Measurements from ENCODE around the gene ADK. TPM values are rescaled to one million over a fixed set of nuclear protein-coding genes. Genes with fewer than 3 reads are reported as not detected.

ADK gene
- total and polyA plus RNA-seq, 2 experiments from 2014 or later = 46.7 to 53.7 TPM

DNA sequence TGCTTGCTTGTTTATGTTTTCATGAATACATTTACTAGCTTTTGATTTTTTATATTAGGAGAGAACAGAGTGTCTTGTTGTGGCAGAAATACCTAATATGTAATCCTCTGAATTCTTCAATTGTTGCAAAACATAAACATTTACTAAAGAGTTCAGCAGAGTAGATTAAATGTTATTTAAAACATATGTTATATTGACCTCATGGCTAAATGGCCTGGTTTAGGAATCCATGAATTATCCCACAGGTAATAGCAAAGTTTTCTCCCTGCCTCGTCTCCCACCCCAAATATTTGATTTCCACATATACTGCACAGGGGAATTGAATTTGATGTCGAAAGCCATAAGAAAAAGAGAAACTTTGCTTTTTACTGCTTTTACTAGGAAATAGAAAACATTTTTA is 111.8 kb downstream of the ADK start:
- no peak for DNase-seq (ENCODE audit: low spot score)
- H3K36me3 ChIP-seq (replicated peaks; ENCODE audit: insufficient read depth, low read depth) = no peaks in the 10 kb centered on the region
- H3K9me3 ChIP-seq (ENCODE audit: low read depth) = no peaks in the 10 kb centered on the region
- H3K4me3 ChIP-seq = no peak overlapping the region
- H3K4me1 ChIP-seq (ENCODE audit: insufficient read depth) = no peaks in the 10 kb centered on the region
- H3K27ac ChIP-seq = no peak overlapping the region
- H3K9me2 ChIP-seq (replicated peaks; ENCODE audit: insufficient read depth) = no peaks in the 10 kb centered on the region
- H2AFZ ChIP-seq = no peak overlapping the region
- no peaks in the 10 kb centered on the region for H4K20me1 ChIP-seq (ENCODE audit: insufficient read depth, poor library complexity, severe bottlenecking)
- no peak overlapping the region for H3K4me2 ChIP-seq
- 70% methylated on average over 2 of the region's 2 CpGs for WGBS (ENCODE audit: low lambda C conversion rate, missing lambda C conversion rate)
- TF ChIP-seq EZH2 (IDR thresholded peaks at IDR 0.05; ENCODE audit: borderline replicate concordance) (no peak), EZH2phosphoT487 (IDR thresholded peaks at IDR 0.05; ENCODE audit: low read depth, severe bottlenecking, unreplicated experiment) (no peak)
- TF ChIP-seq, protein P1, sequence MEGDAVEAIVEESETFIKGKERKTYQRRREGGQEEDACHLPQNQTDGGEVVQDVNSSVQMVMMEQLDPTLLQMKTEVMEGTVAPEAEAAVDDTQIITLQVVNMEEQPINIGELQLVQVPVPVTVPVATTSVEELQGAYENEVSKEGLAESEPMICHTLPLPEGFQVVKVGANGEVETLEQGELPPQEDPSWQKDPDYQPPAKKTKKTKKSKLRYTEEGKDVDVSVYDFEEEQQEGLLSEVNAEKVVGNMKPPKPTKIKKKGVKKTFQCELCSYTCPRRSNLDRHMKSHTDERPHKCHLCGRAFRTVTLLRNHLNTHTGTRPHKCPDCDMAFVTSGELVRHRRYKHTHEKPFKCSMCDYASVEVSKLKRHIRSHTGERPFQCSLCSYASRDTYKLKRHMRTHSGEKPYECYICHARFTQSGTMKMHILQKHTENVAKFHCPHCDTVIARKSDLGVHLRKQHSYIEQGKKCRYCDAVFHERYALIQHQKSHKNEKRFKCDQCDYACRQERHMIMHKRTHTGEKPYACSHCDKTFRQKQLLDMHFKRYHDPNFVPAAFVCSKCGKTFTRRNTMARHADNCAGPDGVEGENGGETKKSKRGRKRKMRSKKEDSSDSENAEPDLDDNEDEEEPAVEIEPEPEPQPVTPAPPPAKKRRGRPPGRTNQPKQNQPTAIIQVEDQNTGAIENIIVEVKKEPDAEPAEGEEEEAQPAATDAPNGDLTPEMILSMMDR (IDR thresholded peaks at IDR 0.05; ENCODE audit: poor library complexity) = no peak
- H3K27me3 ChIP-seq = no peaks in the 10 kb centered on the region
- H3K79me2 ChIP-seq = peaks cover 2% of the 10 kb centered on the region

DNA sequence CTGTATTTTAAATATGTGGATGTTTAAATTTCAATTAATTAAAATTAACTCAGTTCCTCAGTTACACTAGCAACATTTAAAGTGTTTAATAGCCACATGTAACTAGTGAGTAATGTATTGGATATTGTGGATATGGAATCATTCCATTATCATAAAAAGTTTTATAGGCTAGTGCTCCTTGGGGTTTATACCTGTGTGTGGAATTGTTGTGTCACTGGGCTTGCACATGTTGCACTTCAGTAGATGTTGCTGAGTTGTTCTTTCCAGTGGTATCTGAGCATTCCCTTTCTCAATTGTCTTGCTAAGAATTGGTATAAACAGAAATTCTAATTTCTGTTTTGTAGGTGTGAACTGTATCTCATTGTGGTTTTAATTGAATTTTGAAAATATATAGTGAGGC is 113.0 kb downstream of the ADK start:
- Histone ChIP-seq H3K79me2 (peaks cover 5% of the 10 kb centered on the region), H3K36me3 (replicated peaks; ENCODE audit: insufficient read depth, low read depth) (no peaks in the 10 kb centered on the region), H3K27ac (no peak overlapping the region), H4K20me1 (ENCODE audit: insufficient read depth, poor library complexity, severe bottlenecking) (no peaks in the 10 kb centered on the region), H3K9me3 (ENCODE audit: low read depth) (no peaks in the 10 kb centered on the region), H3K4me2 (no peak overlapping the region), H3K27me3 (no peaks in the 10 kb centered on the region), H3K4me1 (ENCODE audit: insufficient read depth) (no peaks in the 10 kb centered on the region), H3K9me2 (replicated peaks; ENCODE audit: insufficient read depth) (no peaks in the 10 kb centered on the region), H3K4me3 (no peak overlapping the region), H2AFZ (no peak overlapping the region)
- TF ChIP-seq EZH2 (IDR thresholded peaks at IDR 0.05; ENCODE audit: borderline replicate concordance) (no peak), EZH2phosphoT487 (IDR thresholded peaks at IDR 0.05; ENCODE audit: low read depth, severe bottlenecking, unreplicated experiment) (no peak)
- TF ChIP-seq, protein P1 (IDR thresholded peaks at IDR 0.05; ENCODE audit: poor library complexity) = no peak
- no peak for DNase-seq (ENCODE audit: low spot score)

DNA sequence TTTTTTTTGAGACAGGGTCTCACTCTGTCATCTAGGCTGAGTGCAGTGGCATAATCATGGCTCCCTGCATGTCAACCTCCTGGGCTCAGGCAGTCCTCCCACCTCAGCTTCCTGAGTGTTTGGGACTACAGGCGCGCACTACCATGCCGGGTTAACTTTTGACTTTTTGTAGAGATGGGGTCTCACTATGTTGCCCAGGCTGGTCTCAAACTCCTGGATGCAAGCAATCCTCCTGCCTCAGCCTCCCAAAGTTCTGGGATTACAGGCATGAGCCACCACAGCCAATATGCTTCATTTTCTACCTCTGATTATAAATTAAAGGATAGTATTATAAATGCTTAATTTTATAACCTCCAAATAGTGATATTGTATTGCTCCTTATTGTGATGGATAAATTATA is 121.3 kb downstream of the ADK start:
- Histone ChIP-seq H4K20me1 (ENCODE audit: insufficient read depth, poor library complexity, severe bottlenecking) (no peaks in the 10 kb centered on the region), H3K9me3 (ENCODE audit: low read depth) (no peaks in the 10 kb centered on the region), H3K9me2 (replicated peaks; ENCODE audit: insufficient read depth) (no peaks in the 10 kb centered on the region), H3K27me3 (no peaks in the 10 kb centered on the region), H3K36me3 (replicated peaks; ENCODE audit: insufficient read depth, low read depth) (no peaks in the 10 kb centered on the region), H3K4me3 (no peak overlapping the region), H3K4me1 (ENCODE audit: insufficient read depth) (no peaks in the 10 kb centered on the region), H3K79me2 (peaks cover 5% of the 10 kb centered on the region), H3K27ac (no peak overlapping the region), H3K4me2 (no peak overlapping the region), H2AFZ (no peak overlapping the region)
- DNase-seq (ENCODE audit: low spot score) = no peak
- 98% methylated on average over 3 of the region's 3 CpGs for WGBS (ENCODE audit: low lambda C conversion rate, missing lambda C conversion rate)
- TF ChIP-seq, protein P1 (IDR thresholded peaks at IDR 0.05; ENCODE audit: poor library complexity) = no peak
- TF ChIP-seq EZH2phosphoT487 (IDR thresholded peaks at IDR 0.05; ENCODE audit: low read depth, severe bottlenecking, unreplicated experiment) (no peak), EZH2 (IDR thresholded peaks at IDR 0.05; ENCODE audit: borderline replicate concordance) (no peak)

DNA sequence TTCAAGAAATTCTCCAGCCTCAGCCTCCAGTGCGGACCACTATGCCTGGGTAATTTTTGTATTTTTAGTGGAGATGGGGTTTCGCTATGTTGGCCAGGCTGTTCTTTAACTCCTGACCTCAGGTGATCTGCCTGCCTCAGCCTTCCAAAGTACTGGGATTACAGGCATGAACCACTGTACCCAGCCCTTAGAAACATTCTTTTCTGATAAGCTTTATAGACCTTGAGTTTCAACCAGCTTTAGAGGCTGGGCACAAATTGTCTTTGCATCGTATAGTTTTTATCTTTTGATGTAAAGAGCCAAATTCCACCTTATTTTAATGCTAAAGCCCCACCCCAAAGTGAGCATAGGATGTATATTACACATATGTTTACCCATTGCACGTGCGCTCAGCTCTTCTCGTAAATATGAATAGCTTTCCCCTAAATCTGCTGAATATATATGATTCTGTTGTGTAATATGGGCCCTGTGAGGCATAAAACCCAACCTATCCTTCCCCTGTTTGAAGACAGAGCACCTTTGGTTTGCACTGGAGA is 124.8 kb downstream of the ADK start:
- Histone ChIP-seq H3K36me3 (replicated peaks; ENCODE audit: insufficient read depth, low read depth) (no peaks in the 10 kb centered on the region), H3K79me2 (peaks cover 21% of the 10 kb centered on the region), H3K4me1 (ENCODE audit: insufficient read depth) (no peaks in the 10 kb centered on the region), H3K4me2 (no peak overlapping the region), H3K27me3 (no peaks in the 10 kb centered on the region), H3K27ac (peak overlapping the region; percentile 18), H4K20me1 (ENCODE audit: insufficient read depth, poor library complexity, severe bottlenecking) (no peaks in the 10 kb centered on the region), H3K9me2 (replicated peaks; ENCODE audit: insufficient read depth) (no peaks in the 10 kb centered on the region), H2AFZ (no peak overlapping the region), H3K4me3 (no peak overlapping the region), H3K9me3 (ENCODE audit: low read depth) (no peaks in the 10 kb centered on the region)
- DNase-seq (ENCODE audit: low spot score) = no peak
- TF ChIP-seq EZH2phosphoT487 (IDR thresholded peaks at IDR 0.05; ENCODE audit: low read depth, severe bottlenecking, unreplicated experiment) (no peak), EZH2 (IDR thresholded peaks at IDR 0.05; ENCODE audit: borderline replicate concordance) (no peak)
- TF ChIP-seq, protein P1 (IDR thresholded peaks at IDR 0.05; ENCODE audit: poor library complexity) = no peak
- WGBS (ENCODE audit: low lambda C conversion rate, missing lambda C conversion rate) = 77% methylated on average over 6 of the region's 6 CpGs
